PC-3 (cell line): ENCODE measurements around the gene DAAM1. TPM values are rescaled to one million over a fixed set of nuclear protein-coding genes. Genes with fewer than 3 reads are reported as not detected.

Experiments
- ATAC-seq: fragments of 200-7000 bp; cut with Tn5 transposase; 2 replicates; pipeline ENCODE4 v1.9.1; 2020; ENCODE audit warnings: mild to moderate bottlenecking, moderate library complexity
- BruUV-seq: library from RNA; stranded (reverse); fragments of 400-500 nt; replicated peaks from 2 replicates; lab custom pipeline; 2021; lab: Mats Ljungman, UMichigan
- CTCF ChIA-PET: fragments of 300-600 bp; sonication (Branson Sonifier 250); formaldehyde crosslinking; loops from one replicate; lab custom pipeline; 2022; ENCODE audit warnings: antibody characterized with exemption; lab: Charles Lee
- POLR2A ChIA-PET: fragments of 300-600 bp; sonication (Branson Sonifier 250); formaldehyde crosslinking; loops from one replicate; lab custom pipeline; 2022; ENCODE audit warnings: antibody characterized with exemption; ENCODE audit not compliant: unreplicated experiment; lab: Charles Lee
- DNase-seq: peaks from one replicate; pipeline ENCODE4 v3.0.0-alpha.2; 2015
- H2AFZ ChIP-seq: fragments of 300-600 bp; sonication (generic); 2 replicates; pipeline ENCODE4 v1.6.0; 2016; ENCODE audit warnings: antibody characterized with exemption, low read length
- H3F3A ChIP-seq: fragments of 300-600 bp; sonication (generic); one replicate; pipeline ENCODE4 v1.6.0; 2017; ENCODE audit warnings: antibody characterized with exemption, low read length, control low read depth, mild to moderate bottlenecking; ENCODE audit not compliant: unreplicated experiment
- H3K27ac ChIP-seq: fragments of 300-600 bp; sonication (generic); 2 replicates; pipeline ENCODE4 v1.5.1; 2016; ENCODE audit warnings: mild to moderate bottlenecking, low read length
- H3K27me3 ChIP-seq: fragments of 300-600 bp; sonication (generic); 2 replicates; pipeline ENCODE4 v1.6.1; 2016; ENCODE audit warnings: low read length, mixed read lengths
- H3K36me3 ChIP-seq: fragments of 300-600 bp; sonication (generic); 2 replicates; pipeline ENCODE4 v1.6.1; 2016; ENCODE audit warnings: low read depth, mixed run types, low read length, mixed read lengths
- H3K4me1 ChIP-seq: fragments of 300-600 bp; sonication (generic); 2 replicates; pipeline ENCODE4 v1.5.1; 2016; ENCODE audit warnings: low read length; ENCODE audit not compliant: insufficient read depth
- H3K4me2 ChIP-seq: fragments of 300-600 bp; sonication (generic); 2 replicates; pipeline ENCODE4 v1.6.0; 2016; ENCODE audit warnings: low read length
- H3K4me3 ChIP-seq: fragments of 300-600 bp; sonication (generic); 2 replicates; pipeline ENCODE4 v1.5.1; 2016; ENCODE audit warnings: mild to moderate bottlenecking, low read length, mixed read lengths
- H3K79me2 ChIP-seq: fragments of 300-600 bp; sonication (generic); 2 replicates; pipeline ENCODE4 v1.6.1; 2017; ENCODE audit warnings: low read length, mixed read lengths
- H3K9ac ChIP-seq: fragments of 300-600 bp; sonication (generic); 2 replicates; pipeline ENCODE4 v1.6.0; 2016; ENCODE audit warnings: mild to moderate bottlenecking, low read length
- H3K9me2 ChIP-seq: fragments of 300-600 bp; sonication (generic); replicated peaks from 2 replicates; pipeline ENCODE4 v1.6.1; 2016; ENCODE audit warnings: mixed run types, low read length, mixed read lengths
- H3K9me3 ChIP-seq: fragments of 300-600 bp; sonication (generic); 2 replicates; pipeline ENCODE4 v1.6.1; 2016; ENCODE audit warnings: low read length, mixed read lengths
- H4K20me1 ChIP-seq: fragments of 300-600 bp; sonication (generic); 2 replicates; pipeline ENCODE4 v1.6.1; 2016; ENCODE audit warnings: low read length, mixed read lengths
- CTCF ChIP-seq: fragments of 300-600 bp; sonication (generic); conservative IDR thresholded peaks from 2 replicates; pipeline ENCODE4 v1.5.1; 2017; ENCODE audit warnings: antibody characterized with exemption, low read depth, mild to moderate bottlenecking, low read length
- EZH2 ChIP-seq: fragments of 300-600 bp; sonication (generic); IDR thresholded peaks from one replicate; pipeline ENCODE4 v1.6.1; 2017; ENCODE audit warnings: antibody characterized with exemption, mild to moderate bottlenecking, low read length; ENCODE audit not compliant: unreplicated experiment
- EZH2phosphoT487 ChIP-seq: fragments of 300-600 bp; sonication (generic); IDR thresholded peaks from 2 replicates; pipeline ENCODE4 v1.6.1; 2018; ENCODE audit warnings: mild to moderate bottlenecking, antibody characterized with exemption, low read length, borderline replicate concordance
- intact Hi-C: fragments of 100-400 bp; cut with micrococcal nuclease; formaldehyde crosslinking; loops from 2 replicates; pipeline ENCODE4 v1.9.0; 2023
- total RNA-seq: library from RNA; depleted of rRNA; stranded (reverse); fragments of >200 nt; gene quantifications from 2 replicates; pipeline ENCODE4 v1.2.3, GENCODE V29; 2014

Gene DAAM1
- total RNA-seq, 1 experiment from 2014 or later = 32.7 TPM

GRCh38 chr14:59268011-59268410 is 79.5 kb downstream of the DAAM1 start:
- no peak overlapping the region for H3K27ac ChIP-seq
- CTCF ChIA-PET = no interaction called here
- no peak overlapping the region for H3K4me3 ChIP-seq
- H3K36me3 ChIP-seq = peaks cover 5% of the 10 kb centered on the region; the same call in 1 of the 2 replicates
- H3F3A ChIP-seq = no peaks in the 10 kb centered on the region
- no peaks in the 10 kb centered on the region for H3K27me3 ChIP-seq
- H3K9ac ChIP-seq = no peak overlapping the region
- BruUV-seq = no TSS peak
- POLR2A ChIA-PET = no interaction called here
- TF ChIP-seq EZH2 = no peak
- TF ChIP-seq CTCF = no peak
- no peak for TF ChIP-seq EZH2phosphoT487
- DNase-seq = peak; percentile 99
- no peaks in the 10 kb centered on the region for H3K9me2 ChIP-seq
- intact Hi-C loops = no loop called here
- no peak overlapping the region for H2AFZ ChIP-seq
- no peaks in the 10 kb centered on the region for H3K9me3 ChIP-seq
- peaks cover 40% of the 10 kb centered on the region for H3K4me1 ChIP-seq
- no peaks in the 10 kb centered on the region for H3K79me2 ChIP-seq
- H4K20me1 ChIP-seq = no peaks in the 10 kb centered on the region
- peak overlapping the region; percentile 3; the same call in 1 of the 2 replicates for H3K4me2 ChIP-seq
- ATAC-seq = peak; percentile 4; the same call in 1 of the 2 replicates

GRCh38 chr14:59268858-59269257 is 80.4 kb downstream of the DAAM1 start:
- ATAC-seq (no peak), DNase-seq (no peak)
- no peak overlapping the region for H3K4me2 ChIP-seq
- no peaks in the 10 kb centered on the region for H3F3A ChIP-seq
- intact Hi-C loops = no loop called here
- H3K9ac ChIP-seq = no peak overlapping the region
- CTCF ChIA-PET = no interaction called here
- H3K4me3 ChIP-seq = no peak overlapping the region
- no peaks in the 10 kb centered on the region for H3K9me3 ChIP-seq
- no peaks in the 10 kb centered on the region for H3K9me2 ChIP-seq
- no peak overlapping the region for H2AFZ ChIP-seq
- no TSS peak for BruUV-seq
- POLR2A ChIA-PET = no interaction called here
- no peak overlapping the region for H3K27ac ChIP-seq
- H3K36me3 ChIP-seq = peaks cover 5% of the 10 kb centered on the region; the same call in 1 of the 2 replicates
- peaks cover 39% of the 10 kb centered on the region for H3K4me1 ChIP-seq
- H3K27me3 ChIP-seq = no peaks in the 10 kb centered on the region
- H3K79me2 ChIP-seq = no peaks in the 10 kb centered on the region
- TF ChIP-seq EZH2 = no peak
- no peak for TF ChIP-seq EZH2phosphoT487
- TF ChIP-seq CTCF = no peak
- H4K20me1 ChIP-seq = no peaks in the 10 kb centered on the region

GRCh38 chr14:59269466-59269865 is 81.0 kb downstream of the DAAM1 start:
- TF ChIP-seq CTCF = no peak
- no peak for TF ChIP-seq EZH2
- no peak for TF ChIP-seq EZH2phosphoT487
- DNase-seq (no peak), ATAC-seq (no peak)
- H3K9me2 ChIP-seq = no peaks in the 10 kb centered on the region
- no peak overlapping the region for H2AFZ ChIP-seq
- no peak overlapping the region for H3K4me2 ChIP-seq
- H3K9me3 ChIP-seq = no peaks in the 10 kb centered on the region
- H3K9ac ChIP-seq = no peak overlapping the region
- peaks cover 5% of the 10 kb centered on the region; the same call in 1 of the 2 replicates for H3K36me3 ChIP-seq
- no peak overlapping the region for H3K27ac ChIP-seq
- no peaks in the 10 kb centered on the region for H3K27me3 ChIP-seq
- no peak overlapping the region for H3K4me3 ChIP-seq
- CTCF ChIA-PET = no interaction called here
- H3K79me2 ChIP-seq = no peaks in the 10 kb centered on the region
- no peaks in the 10 kb centered on the region for H4K20me1 ChIP-seq
- intact Hi-C loops = no loop called here
- no TSS peak for BruUV-seq
- POLR2A ChIA-PET = interaction anchor here (0.5 kb wide), 1 partner anchor 10 kb away, joined by 3 read pairs; no protein-coding TSS in a partner anchor
- no peaks in the 10 kb centered on the region for H3F3A ChIP-seq
- peaks cover 41% of the 10 kb centered on the region for H3K4me1 ChIP-seq
